Choroid plexus epithelial cell (primary cell): ENCODE measurements around the gene ZKSCAN2.

ENCODE experiments used
- DNase-seq: peaks from one replicate; pipeline ENCODE4 v3.0.0-alpha.2; 2010; ENCODE audit warnings: low read depth
- H3K4me3 ChIP-seq: 2 replicates; pipeline ENCODE4 v1.5.1; 2011; ENCODE audit warnings: low read depth, mild to moderate bottlenecking, control low read depth, low read length, moderate library complexity
- CTCF ChIP-seq: conservative IDR thresholded peaks from 2 replicates; pipeline ENCODE4 v1.5.1; 2011; ENCODE audit warnings: low read depth, mild to moderate bottlenecking, control low read depth, inconsistent platforms, low read length, moderate library complexity

ZKSCAN2 gene

GRCh38 chr16:25213709-25214397 is 43.8 kb downstream of the ZKSCAN2 start:
- H3K4me3 ChIP-seq, result no peak overlapping the region
- TF ChIP-seq CTCF, result no peak
- DNase-seq, result no peak

GRCh38 chr16:25212636-25213035 is 45.0 kb downstream of the ZKSCAN2 start:
- no peak overlapping the region for H3K4me3 ChIP-seq
- DNase-seq, result no peak
- TF ChIP-seq CTCF, result no peak

GRCh38 chr16:25210758-25211157 is 46.9 kb downstream of the ZKSCAN2 start:
- no peak overlapping the region for H3K4me3 ChIP-seq
- no peak for TF ChIP-seq CTCF
- peak; percentile 92 for DNase-seq

GRCh38 chr16:25199457-25199856 is 58.2 kb downstream of the ZKSCAN2 start:
- no peak overlapping the region for H3K4me3 ChIP-seq
- no peak for DNase-seq
- TF ChIP-seq CTCF, result no peak

GRCh38 chr16:25198021-25198420 is 59.6 kb downstream of the ZKSCAN2 start:
- no peak overlapping the region for H3K4me3 ChIP-seq
- no peak for TF ChIP-seq CTCF
- DNase-seq, result no peak

- DNase-seq, result no peak
- H3K4me3 ChIP-seq, result no peak overlapping the region
- no peak for TF ChIP-seq CTCF
Measured at GRCh38 chr16:25194273-25194878, 63.3 kb downstream of the ZKSCAN2 start.

- DNase-seq, result no peak
- no peak overlapping the region for H3K4me3 ChIP-seq
- no peak for TF ChIP-seq CTCF
Measured at GRCh38 chr16:25192096-25192495, 65.5 kb downstream of the ZKSCAN2 start.
